Fibroblast of lung (primary cell): ENCODE data around the gene PPP1R1B.

Experiments used
- CTCF ChIP-seq, 2 donors: IDR thresholded peaks in 1 of 2; conservative IDR thresholded peaks in 1 of 2; 1 replicate in 1 of 2; 2 replicates in 1 of 2; pipeline ENCODE4 v1.5.1; 2011 to 2012; ENCODE audit warnings: low read length in 2 of 2, control low read depth in 1 of 2, inconsistent platforms in 1 of 2, low read depth in 1 of 2, mild to moderate bottlenecking in 1 of 2
- EZH2 ChIP-seq: IDR thresholded peaks from 2 replicates; pipeline ENCODE4 v1.5.1; 2012; ENCODE audit warnings: low read length, control low read depth, mild to moderate bottlenecking; ENCODE audit errors: missing control alignments

- no peak for TF ChIP-seq EZH2
- TF ChIP-seq CTCF (conservative IDR thresholded peaks at IDR 0.05 in 1 of 2, IDR thresholded peaks at IDR 0.05 in 1 of 2; ENCODE audit: low read depth in 1 of 2, low read length in 2 of 2): no peak
Observed at GRCh38 chr17:39666601-39667261, 40.0 kb downstream of the PPP1R1B start.
